Measurements from ENCODE around the gene TMEM141. TPM values are rescaled to one million over a fixed set of nuclear protein-coding genes. Genes with fewer than 3 reads are reported as not detected.

Gene TMEM141
- total RNA-seq, 4 donors from 2014 or later, result 179 to 392 (median 224) TPM

GRCh38 chr9:136820971-136821825 is 30.1 kb downstream of the TMEM141 start:
- H3K4me1 ChIP-seq, result peaks cover 0 to 12% (median 4%) of the 10 kb centered on the region in 4 donors
- no peak overlapping the region for H3K27ac ChIP-seq
- in situ Hi-C loops (cut with MboI; ENCODE audit: low pct_ligation_motif_present in 1 of 4, low pct_unique_long_range_greater_than_20kb in 1 of 4, low sequenced_read_pairs in 3 of 4), result no loop called here
- WGBS, 2 donors (ENCODE audit: low coverage in 1 of 2), result 60 to 77% methylated on average over 3 to 52 of the region's 83 CpGs
- H3K9me3 ChIP-seq, result no peaks in the 10 kb centered on the region
- no peaks in the 10 kb centered on the region for H3K27me3 ChIP-seq
- no peak for DNase-seq
- peaks cover 0 to 16% (median 7%) of the 10 kb centered on the region in 4 donors for H3K36me3 ChIP-seq
- intact Hi-C loops (cut with DNase I; ENCODE audit: low total_unique reads), result no loop called here
- TF ChIP-seq CTCF (IDR thresholded peaks at IDR 0.05) (no peak), POLR2A (IDR thresholded peaks at IDR 0.05) (no peak)
- H3K4me3 ChIP-seq, result peak overlapping the region in 3 of 4 donors; percentile 7 to 41 (median 18)

- WGBS, 2 donors (ENCODE audit: low coverage in 1 of 2), result 40 to 95% methylated on average over 1 to 42 of the region's 42 CpGs
- Histone ChIP-seq H3K27ac (no peak overlapping the region), H3K4me1 (peaks cover 0 to 12% (median 4%) of the 10 kb centered on the region in 4 donors), H3K4me3 (peak overlapping the region in 2 of 4 donors; percentile 18 to 41), H3K9me3 (no peaks in the 10 kb centered on the region), H3K36me3 (peaks cover 0 to 20% (median 8%) of the 10 kb centered on the region in 4 donors), H3K27me3 (no peaks in the 10 kb centered on the region)
- intact Hi-C loops (cut with DNase I; ENCODE audit: low total_unique reads) (no loop called here), in situ Hi-C loops (cut with MboI; ENCODE audit: low pct_ligation_motif_present in 1 of 4, low pct_unique_long_range_greater_than_20kb in 1 of 4, low sequenced_read_pairs in 3 of 4) (no loop called here)
- TF ChIP-seq POLR2A (IDR thresholded peaks at IDR 0.05), result no peak
- TF ChIP-seq CTCF (IDR thresholded peaks at IDR 0.05), result no peak
- TF ChIP-seq EP300 (IDR thresholded peaks at IDR 0.05; ENCODE audit: low read depth), result no peak
- no peak for TF ChIP-seq POLR2AphosphoS5 (IDR thresholded peaks at IDR 0.05)
- no peak for DNase-seq
Observed at GRCh38 chr9:136821826-136822544, 30.8 kb downstream of the TMEM141 start.

GRCh38 chr9:136823136-136824046 is 32.2 kb downstream of the TMEM141 start:
- WGBS, 2 donors (ENCODE audit: low coverage in 1 of 2), result 86% methylated on average over 30 of the region's 30 CpGs; no CpG with 5 or more reads in 1 of the 2 donors
- Histone ChIP-seq H3K4me1 (peaks cover 0 to 12% (median 4%) of the 10 kb centered on the region in 4 donors), H3K36me3 (peaks cover 0 to 23% (median 8%) of the 10 kb centered on the region in 4 donors), H3K27ac (no peak overlapping the region), H3K9me3 (no peaks in the 10 kb centered on the region), H3K27me3 (no peaks in the 10 kb centered on the region), H3K4me3 (no peak overlapping the region)
- in situ Hi-C loops (cut with MboI; ENCODE audit: low pct_ligation_motif_present in 1 of 4, low pct_unique_long_range_greater_than_20kb in 1 of 4, low sequenced_read_pairs in 3 of 4) (no loop called here), intact Hi-C loops (cut with DNase I; ENCODE audit: low total_unique reads) (no loop called here)
- TF ChIP-seq EP300 (IDR thresholded peaks at IDR 0.05; ENCODE audit: low read depth) (no peak), CTCF (IDR thresholded peaks at IDR 0.05) (no peak), POLR2AphosphoS5 (IDR thresholded peaks at IDR 0.05) (no peak), POLR2A (IDR thresholded peaks at IDR 0.05) (no peak)
- no peak for DNase-seq
